SK-N-SH treated with all-trans-retinoic acid at 6 μM for 48 hours (cell line): ENCODE results near the gene OXSR1.
"Not testable (repeated sequence)": the region's sequence is repeated elsewhere in the genome, so short reads cannot be mapped to it uniquely, and the experiment has no call there.

Experiments used
- BACH2 ChIP-seq: fragments of 250-450 bp; sonication (Bioruptor Pico); IDR thresholded peaks from 2 replicates; pipeline ENCODE4 v1.9.0; 2021; ENCODE audit warnings: mild to moderate bottlenecking, borderline replicate concordance
- GLIS3 ChIP-seq: fragments of 250-450 bp; sonication (Bioruptor Pico); IDR thresholded peaks from 2 replicates; pipeline ENCODE4 v1.5.0; 2020; ENCODE audit warnings: mild to moderate bottlenecking, moderate library complexity
- RARB ChIP-seq: fragments of 250-450 bp; sonication (Bioruptor Pico); IDR thresholded peaks from 2 replicates; pipeline ENCODE4 v1.8.0; 2021; ENCODE audit warnings: mild to moderate bottlenecking, moderate library complexity
- ZC3H10 ChIP-seq: fragments of 250-450 bp; sonication (Bioruptor Pico); IDR thresholded peaks from 2 replicates; pipeline ENCODE4 v1.5.1; 2021; ENCODE audit warnings: mild to moderate bottlenecking, moderate library complexity
- ZFP30 ChIP-seq: fragments of 450-650 bp; formaldehyde crosslinking; IDR thresholded peaks from 2 replicates; pipeline ENCODE4 v1.5.0; 2022; ENCODE audit warnings: mild to moderate bottlenecking, moderate library complexity
- ZNF8 ChIP-seq: fragments of 450-650 bp; formaldehyde crosslinking; IDR thresholded peaks from 2 replicates; pipeline ENCODE4 v1.5.0; 2020; ENCODE audit warnings: mild to moderate bottlenecking, moderate library complexity
- TF ChIP-seq, protein P1 (sequence below): fragments of 250-450 bp; sonication (Bioruptor Pico); IDR thresholded peaks from 2 replicates; pipeline ENCODE4 v1.5.1; 2021; ENCODE audit warnings: mild to moderate bottlenecking, moderate library complexity
- TF ChIP-seq, protein P2 (sequence below): fragments of 250-450 bp; sonication (Bioruptor Pico); IDR thresholded peaks from 2 replicates; pipeline ENCODE4 v1.8.0; 2020; ENCODE audit warnings: mild to moderate bottlenecking, moderate library complexity, borderline replicate concordance
- TF ChIP-seq, protein P3 (sequence below): fragments of 250-450 bp; sonication (Bioruptor Pico); IDR thresholded peaks from 2 replicates; pipeline ENCODE4 v1.5.0; 2020; ENCODE audit warnings: mild to moderate bottlenecking, moderate library complexity

DNA sequence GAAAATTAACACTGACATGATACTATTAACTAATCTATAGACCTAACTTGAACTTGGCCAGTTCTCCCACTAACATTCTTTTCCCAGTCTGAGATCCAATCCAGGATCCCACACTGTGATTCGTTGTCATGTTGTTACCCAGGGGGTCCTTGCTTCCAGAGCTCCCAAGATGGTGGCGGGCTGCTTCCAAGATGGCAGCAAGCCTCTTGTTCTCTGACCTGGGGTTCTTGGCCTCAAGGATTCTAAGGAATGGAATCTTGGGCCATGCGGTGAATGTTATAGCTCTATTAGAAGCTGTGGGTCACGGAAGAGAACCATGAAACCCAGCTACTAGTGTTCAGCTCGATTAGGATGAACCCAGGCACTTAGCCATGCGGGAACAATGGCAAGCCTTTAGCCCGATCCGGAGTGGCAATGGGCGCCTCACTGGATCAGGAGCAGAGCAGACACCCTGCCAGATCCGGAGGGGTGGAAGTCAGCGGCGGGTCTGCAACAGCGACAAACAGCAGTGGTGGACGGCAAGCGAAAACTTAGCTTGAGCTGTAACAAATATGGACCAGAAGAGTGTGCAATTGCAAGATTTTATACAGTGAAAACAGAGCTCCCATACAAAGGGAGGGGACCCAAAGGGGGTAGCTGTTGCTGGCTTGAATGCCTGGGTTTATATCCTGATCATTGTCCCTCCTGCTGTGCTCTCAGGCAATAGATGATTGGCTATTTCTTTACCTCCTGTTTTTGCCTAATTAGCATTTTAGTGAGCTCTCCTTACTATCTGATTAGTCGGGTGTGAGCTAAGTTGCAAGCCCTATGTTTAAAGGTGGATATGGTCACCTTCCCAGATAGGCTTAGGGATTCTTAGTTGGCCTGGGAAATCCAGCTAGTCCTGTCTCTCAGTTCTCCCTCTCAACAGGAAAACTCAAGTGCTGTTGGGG is 124.2 kb downstream of the OXSR1 start:
- TF ChIP-seq BACH2; RARB (CRISPR knock-in tag); ZNF8; ZC3H10 (CRISPR knock-in tag); ZFP30 (CRISPR knock-in tag); GLIS3 (CRISPR knock-in tag): not testable (repeated sequence)
- TF ChIP-seq, protein P1, sequence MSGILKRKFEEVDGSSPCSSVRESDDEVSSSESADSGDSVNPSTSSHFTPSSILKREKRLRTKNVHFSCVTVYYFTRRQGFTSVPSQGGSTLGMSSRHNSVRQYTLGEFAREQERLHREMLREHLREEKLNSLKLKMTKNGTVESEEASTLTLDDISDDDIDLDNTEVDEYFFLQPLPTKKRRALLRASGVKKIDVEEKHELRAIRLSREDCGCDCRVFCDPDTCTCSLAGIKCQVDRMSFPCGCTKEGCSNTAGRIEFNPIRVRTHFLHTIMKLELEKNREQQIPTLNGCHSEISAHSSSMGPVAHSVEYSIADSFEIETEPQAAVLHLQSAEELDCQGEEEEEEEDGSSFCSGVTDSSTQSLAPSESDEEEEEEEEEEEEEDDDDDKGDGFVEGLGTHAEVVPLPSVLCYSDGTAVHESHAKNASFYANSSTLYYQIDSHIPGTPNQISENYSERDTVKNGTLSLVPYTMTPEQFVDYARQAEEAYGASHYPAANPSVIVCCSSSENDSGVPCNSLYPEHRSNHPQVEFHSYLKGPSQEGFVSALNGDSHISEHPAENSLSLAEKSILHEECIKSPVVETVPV, result not testable (repeated sequence)
- TF ChIP-seq, protein P2, sequence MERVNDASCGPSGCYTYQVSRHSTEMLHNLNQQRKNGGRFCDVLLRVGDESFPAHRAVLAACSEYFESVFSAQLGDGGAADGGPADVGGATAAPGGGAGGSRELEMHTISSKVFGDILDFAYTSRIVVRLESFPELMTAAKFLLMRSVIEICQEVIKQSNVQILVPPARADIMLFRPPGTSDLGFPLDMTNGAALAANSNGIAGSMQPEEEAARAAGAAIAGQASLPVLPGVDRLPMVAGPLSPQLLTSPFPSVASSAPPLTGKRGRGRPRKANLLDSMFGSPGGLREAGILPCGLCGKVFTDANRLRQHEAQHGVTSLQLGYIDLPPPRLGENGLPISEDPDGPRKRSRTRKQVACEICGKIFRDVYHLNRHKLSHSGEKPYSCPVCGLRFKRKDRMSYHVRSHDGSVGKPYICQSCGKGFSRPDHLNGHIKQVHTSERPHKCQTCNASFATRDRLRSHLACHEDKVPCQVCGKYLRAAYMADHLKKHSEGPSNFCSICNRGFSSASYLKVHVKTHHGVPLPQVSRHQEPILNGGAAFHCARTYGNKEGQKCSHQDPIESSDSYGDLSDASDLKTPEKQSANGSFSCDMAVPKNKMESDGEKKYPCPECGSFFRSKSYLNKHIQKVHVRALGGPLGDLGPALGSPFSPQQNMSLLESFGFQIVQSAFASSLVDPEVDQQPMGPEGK (CRISPR knock-in tag), result not testable (repeated sequence)
- TF ChIP-seq, protein P3, sequence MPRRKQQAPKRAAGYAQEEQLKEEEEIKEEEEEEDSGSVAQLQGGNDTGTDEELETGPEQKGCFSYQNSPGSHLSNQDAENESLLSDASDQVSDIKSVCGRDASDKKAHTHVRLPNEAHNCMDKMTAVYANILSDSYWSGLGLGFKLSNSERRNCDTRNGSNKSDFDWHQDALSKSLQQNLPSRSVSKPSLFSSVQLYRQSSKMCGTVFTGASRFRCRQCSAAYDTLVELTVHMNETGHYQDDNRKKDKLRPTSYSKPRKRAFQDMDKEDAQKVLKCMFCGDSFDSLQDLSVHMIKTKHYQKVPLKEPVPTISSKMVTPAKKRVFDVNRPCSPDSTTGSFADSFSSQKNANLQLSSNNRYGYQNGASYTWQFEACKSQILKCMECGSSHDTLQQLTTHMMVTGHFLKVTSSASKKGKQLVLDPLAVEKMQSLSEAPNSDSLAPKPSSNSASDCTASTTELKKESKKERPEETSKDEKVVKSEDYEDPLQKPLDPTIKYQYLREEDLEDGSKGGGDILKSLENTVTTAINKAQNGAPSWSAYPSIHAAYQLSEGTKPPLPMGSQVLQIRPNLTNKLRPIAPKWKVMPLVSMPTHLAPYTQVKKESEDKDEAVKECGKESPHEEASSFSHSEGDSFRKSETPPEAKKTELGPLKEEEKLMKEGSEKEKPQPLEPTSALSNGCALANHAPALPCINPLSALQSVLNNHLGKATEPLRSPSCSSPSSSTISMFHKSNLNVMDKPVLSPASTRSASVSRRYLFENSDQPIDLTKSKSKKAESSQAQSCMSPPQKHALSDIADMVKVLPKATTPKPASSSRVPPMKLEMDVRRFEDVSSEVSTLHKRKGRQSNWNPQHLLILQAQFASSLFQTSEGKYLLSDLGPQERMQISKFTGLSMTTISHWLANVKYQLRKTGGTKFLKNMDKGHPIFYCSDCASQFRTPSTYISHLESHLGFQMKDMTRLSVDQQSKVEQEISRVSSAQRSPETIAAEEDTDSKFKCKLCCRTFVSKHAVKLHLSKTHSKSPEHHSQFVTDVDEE (CRISPR knock-in tag), result not testable (repeated sequence)
